Fibroblast of peridontal ligament (primary cell): Measurements from ENCODE around the gene CSN3.
"Not testable (repeated sequence)": the region's sequence is repeated elsewhere in the genome, so short reads cannot be mapped to it uniquely, and the experiment has no call there.

Source experiments
- DNase-seq: peaks from one replicate; pipeline ENCODE4 v3.0.0-alpha.2; 2010; ENCODE audit errors: extremely low read depth

Gene CSN3, protein sequence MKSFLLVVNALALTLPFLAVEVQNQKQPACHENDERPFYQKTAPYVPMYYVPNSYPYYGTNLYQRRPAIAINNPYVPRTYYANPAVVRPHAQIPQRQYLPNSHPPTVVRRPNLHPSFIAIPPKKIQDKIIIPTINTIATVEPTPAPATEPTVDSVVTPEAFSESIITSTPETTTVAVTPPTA

DNA sequence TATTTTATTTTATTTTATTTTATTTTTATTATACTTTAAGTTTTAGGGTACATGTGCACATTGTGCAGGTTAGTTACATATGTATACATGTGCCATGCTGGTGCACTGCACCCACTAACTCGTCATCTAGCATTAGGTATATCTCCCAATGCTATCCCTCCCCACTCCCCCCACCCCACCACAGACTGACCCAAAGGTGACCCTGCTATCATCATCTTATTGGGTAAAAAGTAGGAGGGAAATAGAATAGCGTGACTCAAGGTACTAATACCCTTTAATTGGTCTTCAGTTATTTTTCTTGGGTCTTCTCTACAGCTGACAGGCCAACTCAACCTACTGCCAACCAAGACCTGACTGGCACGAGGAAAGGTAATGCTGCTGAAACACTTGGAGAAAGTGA is at the start of gene CSN3:
Gene CSN3, plus strand, starts transcription at position 301 of the 400 bp plus-strand sequence. CDS start 2,223 bp downstream, outside the sequence.
- DNase-seq, result not testable (repeated sequence)

DNA sequence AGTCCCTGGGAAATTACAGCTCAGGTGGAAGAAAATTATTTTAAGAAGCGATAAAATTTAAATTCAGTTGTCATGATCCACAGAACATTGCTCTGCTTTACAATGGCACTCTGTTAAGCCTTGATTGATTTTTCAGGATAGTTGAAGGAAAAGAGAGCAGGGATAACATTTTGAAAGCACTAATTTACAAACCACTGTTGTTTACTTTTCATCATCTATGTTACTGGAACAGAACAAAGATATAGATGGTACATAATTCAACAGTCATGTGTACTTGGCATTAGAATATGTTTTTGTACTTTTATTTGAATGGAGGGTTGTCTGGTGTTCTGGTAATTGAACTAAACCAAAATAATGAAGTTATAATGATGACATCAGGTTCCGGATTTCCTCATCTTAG is 49.5 kb upstream of the CSN3 start:
- no peak for DNase-seq

GRCh38 chr4:70195425-70195824 is 47.0 kb upstream of the CSN3 start, which contains the start of gene ODAM:
TSS of gene ODAM (plus strand) at chr4:70195725. CDS start at chr4:70196544, 819 bp downstream.
- no peak for DNase-seq

DNA sequence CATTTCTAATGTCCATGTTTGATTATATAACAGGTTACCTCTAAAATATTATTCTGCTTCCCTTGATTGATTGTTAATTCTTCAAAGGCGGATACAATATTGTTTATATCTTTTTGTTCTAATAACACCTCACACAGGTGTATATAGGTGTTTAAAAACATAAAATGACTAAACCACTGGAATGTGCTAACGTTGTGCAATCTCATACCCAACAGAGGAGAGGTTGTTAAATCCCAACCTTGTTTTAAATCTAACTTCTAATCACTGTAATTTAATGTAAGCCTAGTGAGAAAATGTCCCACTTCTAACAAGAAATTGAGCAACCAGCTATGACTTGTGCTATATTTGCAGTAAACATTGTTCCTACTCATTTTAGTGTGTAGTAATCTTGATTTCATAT is 45.5 kb upstream of the CSN3 start:
- DNase-seq, result no peak

DNA sequence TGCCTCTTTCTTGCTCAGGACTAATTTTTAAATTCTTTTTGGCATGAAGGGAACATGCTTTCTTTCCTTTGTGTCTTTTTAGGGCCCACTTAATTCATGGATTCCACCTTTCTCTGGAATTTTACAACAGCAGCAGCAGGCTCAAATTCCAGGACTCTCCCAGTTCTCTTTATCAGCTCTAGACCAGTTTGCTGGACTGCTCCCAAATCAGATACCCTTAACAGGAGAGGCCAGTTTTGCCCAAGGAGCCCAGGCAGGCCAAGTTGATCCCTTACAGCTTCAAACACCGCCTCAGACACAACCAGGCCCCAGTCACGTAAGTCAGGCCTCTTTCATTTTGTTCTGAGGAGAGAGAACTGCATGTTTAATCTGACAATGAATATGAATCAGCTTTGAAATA is 44.6 kb upstream of the CSN3 start:
- DNase-seq, result no peak

DNA sequence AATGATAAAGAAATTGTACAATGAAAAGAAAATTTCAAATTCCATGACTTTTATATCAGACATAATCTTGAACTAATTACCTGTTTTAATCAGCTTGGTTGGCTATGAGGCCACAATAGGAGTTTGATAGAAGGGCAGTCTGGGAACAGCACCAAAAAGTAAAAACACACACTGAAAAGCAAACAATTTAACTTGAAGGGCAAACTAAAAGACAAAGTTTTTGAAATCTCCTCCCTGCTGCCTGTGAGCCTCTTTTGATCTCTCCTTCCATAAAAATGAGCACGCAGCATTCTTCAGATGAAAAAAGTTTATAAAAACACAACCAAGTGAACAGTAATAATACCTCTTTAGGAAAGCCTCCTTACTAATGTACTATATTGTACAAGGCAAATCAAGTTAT is 38.8 kb upstream of the CSN3 start:
- DNase-seq, result no peak

GRCh38 chr4:70212752-70213151 is 29.6 kb upstream of the CSN3 start:
- DNase-seq, result not testable (repeated sequence)

- not testable (repeated sequence) for DNase-seq
Measured at GRCh38 chr4:70216109-70216508, 26.3 kb upstream of the CSN3 start.

GRCh38 chr4:70216550-70216949 is 25.8 kb upstream of the CSN3 start:
- not testable (repeated sequence) for DNase-seq

DNA sequence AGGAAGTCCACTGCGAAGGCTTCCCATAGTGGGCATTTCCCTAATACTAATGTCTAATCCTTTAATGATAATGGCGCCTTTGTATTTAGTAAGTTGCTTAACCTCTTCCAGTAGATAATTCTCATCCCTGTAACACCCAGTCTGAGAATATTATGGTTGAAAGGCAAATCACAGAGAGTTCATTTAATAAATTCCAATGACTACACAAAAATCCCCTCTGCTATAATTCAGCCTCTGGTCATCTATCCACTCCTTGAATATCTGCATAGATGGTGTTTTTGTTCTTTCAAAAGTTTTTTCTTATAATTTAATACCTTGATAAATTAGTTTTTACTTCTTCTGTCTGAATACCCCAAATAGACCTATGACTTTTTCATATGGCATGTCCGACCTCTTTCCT is 21.0 kb upstream of the CSN3 start:
- DNase-seq, result not testable (repeated sequence)

GRCh38 chr4:70221818-70222217 is 20.6 kb upstream of the CSN3 start:
- DNase-seq, result not testable (repeated sequence)

- DNase-seq, result no peak
Measured at GRCh38 chr4:70225824-70226223, 16.6 kb upstream of the CSN3 start, which contains the start of gene FDCSP. TSS of gene FDCSP (plus strand) at chr4:70226124. CDS start at chr4:70231195, 5,071 bp downstream.

DNA sequence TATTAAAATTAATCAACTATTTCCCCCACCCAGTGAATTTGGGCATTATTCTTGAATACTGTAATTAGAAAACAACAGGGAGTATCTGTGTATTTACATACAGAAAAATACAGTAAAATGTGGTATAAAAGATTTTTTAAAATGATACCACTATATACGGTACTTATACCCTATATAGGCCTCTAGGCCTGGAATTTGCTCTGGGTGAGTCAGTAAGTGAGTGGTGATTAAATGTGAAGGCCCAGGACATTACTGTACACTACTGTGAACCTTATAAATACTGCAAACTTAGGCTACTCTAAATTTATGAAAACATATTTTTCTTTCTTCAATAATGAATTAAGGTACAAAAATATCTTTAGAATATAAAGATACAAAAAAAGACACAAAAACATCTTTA is 6.3 kb upstream of the CSN3 start:
- DNase-seq, result no peak

DNA sequence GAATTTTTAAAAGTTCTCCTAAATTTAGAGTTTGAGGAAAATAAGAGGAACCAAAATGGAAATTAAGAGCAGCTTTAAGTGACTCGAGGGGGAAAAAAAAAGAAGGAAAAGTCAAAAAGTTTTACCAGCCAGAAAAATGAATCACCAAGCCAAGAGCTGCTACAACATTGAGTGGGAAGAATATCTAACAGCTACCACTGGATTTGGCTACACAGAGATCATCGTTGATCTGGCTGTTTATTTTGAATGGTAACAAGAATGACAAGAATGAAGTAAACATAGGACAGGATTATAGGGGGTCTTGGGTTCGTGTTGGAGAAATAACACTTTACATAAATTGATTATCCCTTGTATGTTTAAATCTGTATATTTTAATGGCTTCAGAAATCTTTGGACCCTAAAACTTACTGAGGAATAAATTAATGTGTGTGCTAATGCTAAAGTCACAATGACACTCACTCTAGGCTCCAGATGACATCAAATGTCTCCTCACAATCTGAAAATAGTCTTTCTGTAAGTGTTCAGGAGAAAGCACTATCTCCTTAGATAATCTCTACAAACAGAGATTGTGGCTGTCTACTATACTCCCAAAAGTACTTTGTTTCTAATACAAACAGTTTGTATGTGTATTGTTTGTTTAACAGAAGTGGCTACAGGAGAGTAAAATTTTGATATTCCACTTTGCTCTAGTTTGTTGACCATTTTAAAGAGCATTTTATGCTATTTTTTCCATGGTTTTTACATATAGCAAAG is 3.1 kb upstream of the CSN3 start:
- DNase-seq, result no peak

GRCh38 chr4:70239884-70240591 is 2.4 kb upstream of the CSN3 start:
- no peak for DNase-seq

DNA sequence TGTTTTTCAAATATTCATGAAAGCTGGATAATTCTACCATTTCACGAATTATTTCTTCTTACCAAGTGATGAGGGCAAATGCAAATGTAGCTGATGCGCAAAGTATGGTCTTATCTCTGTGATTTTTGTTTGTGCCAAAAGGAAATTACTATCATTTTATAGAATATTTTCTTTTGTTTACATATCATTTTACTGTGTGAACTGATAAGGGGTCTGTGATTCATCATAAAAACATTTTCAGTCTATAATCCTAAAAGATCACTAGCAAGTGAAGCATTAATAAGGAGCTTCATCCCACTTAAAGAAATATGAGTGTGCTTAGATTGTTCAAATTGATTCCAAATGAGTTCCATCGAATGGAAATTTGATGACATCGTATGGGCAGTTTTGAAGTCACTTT is 694 bp downstream of the CSN3 start:
- DNase-seq, result no peak

GRCh38 chr4:70251250-70251944 is 9.0 kb downstream of the CSN3 start:
- DNase-seq, result no peak

GRCh38 chr4:70251945-70252277 is 9.5 kb downstream of the CSN3 start:
- no peak for DNase-seq

- no peak for DNase-seq
Measured at GRCh38 chr4:70269674-70270073, 27.3 kb downstream of the CSN3 start.

GRCh38 chr4:70277121-70277520 is 34.7 kb downstream of the CSN3 start:
- DNase-seq, result no peak

- DNase-seq, result no peak
Measured at GRCh38 chr4:70280567-70280966, 38.2 kb downstream of the CSN3 start.

DNA sequence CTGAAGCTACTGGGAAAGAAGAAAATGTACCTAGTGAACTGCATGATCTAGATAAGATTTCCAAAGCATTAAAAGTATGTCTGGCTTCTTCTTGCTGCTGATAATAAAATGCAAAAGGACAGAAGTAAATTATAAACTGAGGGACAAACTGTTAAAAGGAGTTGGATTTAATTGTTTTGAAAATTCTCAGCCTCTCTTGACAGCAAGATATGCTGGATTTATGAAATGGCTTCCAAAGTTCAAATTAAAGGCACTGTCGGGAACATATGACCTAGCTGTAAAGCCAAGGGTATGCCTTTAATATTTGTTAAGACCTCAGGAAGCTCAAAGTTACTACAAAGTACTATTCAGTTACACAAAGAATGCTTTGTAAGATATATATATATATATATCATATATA is 46.3 kb downstream of the CSN3 start:
- no peak for DNase-seq
